GM18861 (cell line): ENCODE data around the gene ADD3.

Experiments
- ATAC-seq: cut with Tn5 transposase; IDR thresholded peaks from one replicate; pipeline ENCODE4 v1.9.1; 2021; ENCODE audit not compliant: unreplicated experiment

ADD3 gene

GRCh38 chr10:110144507-110144906, 136.7 kb downstream of the ADD3 start:
- no peak for ATAC-seq

GRCh38 chr10:110147961-110148360, 140.2 kb downstream of the ADD3 start:
- no peak for ATAC-seq

GRCh38 chr10:110149259-110149658, 141.5 kb downstream of the ADD3 start:
- ATAC-seq = no peak

GRCh38 chr10:110150046-110150445, 142.3 kb downstream of the ADD3 start:
- ATAC-seq = no peak

- no peak for ATAC-seq
These were observed 143.2 kb downstream of the ADD3 start for GRCh38 chr10:110150981-110151380.

GRCh38 chr10:110151467-110151866, 143.7 kb downstream of the ADD3 start:
- ATAC-seq = no peak

- no peak for ATAC-seq
These were observed 144.2 kb downstream of the ADD3 start for GRCh38 chr10:110151971-110152370.

GRCh38 chr10:110153396-110153795, 145.6 kb downstream of the ADD3 start:
- no peak for ATAC-seq

- ATAC-seq = no peak
These were observed 148.3 kb downstream of the ADD3 start for GRCh38 chr10:110156046-110156445.

- ATAC-seq = no peak
These were observed 150.5 kb downstream of the ADD3 start for GRCh38 chr10:110158051-110159005.

GRCh38 chr10:110160081-110160480, 152.3 kb downstream of the ADD3 start:
- ATAC-seq = no peak

GRCh38 chr10:110160522-110160921, 152.7 kb downstream of the ADD3 start:
- no peak for ATAC-seq

- no peak for ATAC-seq
These were observed 155.0 kb downstream of the ADD3 start for GRCh38 chr10:110162741-110163145.

- no peak for ATAC-seq
These were observed 155.5 kb downstream of the ADD3 start for GRCh38 chr10:110163192-110163773.

- ATAC-seq = no peak
These were observed 156.1 kb downstream of the ADD3 start for GRCh38 chr10:110163841-110164240.

GRCh38 chr10:110165239-110165638, 157.5 kb downstream of the ADD3 start:
- ATAC-seq = no peak

- ATAC-seq = no peak
These were observed 159.4 kb downstream of the ADD3 start for GRCh38 chr10:110167149-110167548.

GRCh38 chr10:110168601-110169481, 161.1 kb downstream of the ADD3 start:
- ATAC-seq = no peak

- no peak for ATAC-seq
These were observed 161.8 kb downstream of the ADD3 start for GRCh38 chr10:110169586-110169985.

- no peak for ATAC-seq
These were observed 162.6 kb downstream of the ADD3 start for GRCh38 chr10:110170142-110170971.
